ENCODE data around the gene PCDHGB1.
"Not testable (repeated sequence)": the region's sequence is repeated elsewhere in the genome, so short reads cannot be mapped to it uniquely, and the experiment has no call there.

Gene PCDHGB1

DNA sequence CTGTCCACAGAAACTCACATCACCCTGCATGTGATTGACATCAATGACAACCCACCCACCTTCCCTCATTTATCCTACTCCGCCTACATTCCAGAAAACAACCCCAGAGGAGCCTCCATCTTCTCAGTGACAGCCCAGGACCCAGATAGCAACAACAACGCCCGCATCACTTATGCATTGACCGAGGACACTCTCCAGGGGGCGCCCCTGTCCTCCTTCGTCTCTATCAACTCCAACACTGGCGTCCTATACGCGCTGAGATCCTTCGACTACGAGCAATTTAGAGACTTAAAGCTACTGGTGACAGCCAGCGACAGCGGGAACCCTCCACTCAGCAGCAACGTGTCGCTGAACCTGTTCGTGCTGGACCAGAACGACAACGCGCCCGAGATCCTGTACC lies 4.6 kb upstream of the PCDHGB1 start:
- no peak for DNase-seq

- not testable (repeated sequence) for DNase-seq
Measured at GRCh38 chr5:141346017-141346416, 3.9 kb upstream of the PCDHGB1 start.

- no peak for DNase-seq
Measured at GRCh38 chr5:141351591-141351990, 1.7 kb downstream of the PCDHGB1 start.

GRCh38 chr5:141354900-141355469 lies 5.1 kb downstream of the PCDHGB1 start, which contains the start of gene PCDHGA4:
Gene PCDHGA4 (plus strand): TSS chr5:141355021. CDS start chr5:141355108, 87 bp downstream.
- DNase-seq: no peak

DNA sequence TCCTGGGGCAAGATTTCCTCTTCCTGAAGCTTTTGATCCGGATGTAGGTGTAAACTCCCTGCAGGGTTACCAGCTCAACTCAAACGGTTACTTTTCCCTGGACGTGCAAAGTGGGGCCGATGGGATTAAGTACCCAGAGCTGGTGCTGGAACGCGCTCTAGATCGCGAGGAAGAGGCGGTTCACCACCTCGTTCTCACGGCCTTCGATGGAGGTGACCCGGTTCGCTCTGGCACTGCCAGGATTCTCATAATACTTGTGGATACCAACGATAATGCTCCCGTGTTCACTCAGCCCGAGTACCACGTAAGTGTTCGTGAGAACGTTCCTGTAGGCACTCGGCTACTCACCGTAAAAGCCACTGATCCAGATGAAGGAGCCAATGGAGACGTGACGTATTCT lies 5.7 kb downstream of the PCDHGB1 start:
- DNase-seq: no peak

GRCh38 chr5:141356133-141356532 lies 6.2 kb downstream of the PCDHGB1 start:
- DNase-seq: no peak

- DNase-seq: no peak
Measured at GRCh38 chr5:141356950-141357349, 7.1 kb downstream of the PCDHGB1 start.

DNA sequence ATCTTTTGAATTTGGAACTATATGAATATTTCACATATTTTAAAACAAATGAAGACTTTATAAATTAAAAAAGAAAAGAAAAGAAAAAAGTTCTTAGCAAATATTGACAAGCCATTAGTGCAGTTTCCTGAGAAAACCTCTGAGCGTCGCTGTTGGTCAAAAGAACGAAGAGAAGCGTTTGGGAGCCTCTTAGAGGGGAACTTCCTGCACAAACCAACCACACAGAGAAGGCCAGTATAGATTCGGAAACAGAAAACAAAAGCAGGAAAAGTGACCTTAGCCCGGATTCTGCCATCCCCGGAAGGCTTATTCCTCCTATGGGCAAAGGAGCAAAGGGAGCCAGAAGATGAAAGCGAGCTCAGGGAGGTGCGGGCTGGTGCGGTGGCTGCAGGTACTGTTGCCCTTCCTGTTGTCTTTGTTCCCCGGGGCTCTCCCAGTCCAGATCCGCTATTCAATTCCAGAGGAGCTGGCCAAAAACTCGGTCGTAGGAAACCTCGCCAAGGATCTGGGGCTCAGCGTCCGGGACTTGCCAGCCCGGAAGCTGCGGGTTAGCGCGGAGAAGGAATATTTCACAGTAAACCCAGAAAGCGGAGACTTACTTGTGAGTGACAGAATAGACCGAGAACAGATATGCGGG lies 10.0 kb downstream of the PCDHGB1 start, which contains the start of gene PCDHGB2:
PCDHGB2 (plus strand) TSS at position 205 of the 637 bp plus-strand sequence; CDS start at position 347, 142 bp downstream.
- no peak for DNase-seq

- no peak for DNase-seq
Measured at GRCh38 chr5:141360685-141361084, 10.8 kb downstream of the PCDHGB1 start.

DNA sequence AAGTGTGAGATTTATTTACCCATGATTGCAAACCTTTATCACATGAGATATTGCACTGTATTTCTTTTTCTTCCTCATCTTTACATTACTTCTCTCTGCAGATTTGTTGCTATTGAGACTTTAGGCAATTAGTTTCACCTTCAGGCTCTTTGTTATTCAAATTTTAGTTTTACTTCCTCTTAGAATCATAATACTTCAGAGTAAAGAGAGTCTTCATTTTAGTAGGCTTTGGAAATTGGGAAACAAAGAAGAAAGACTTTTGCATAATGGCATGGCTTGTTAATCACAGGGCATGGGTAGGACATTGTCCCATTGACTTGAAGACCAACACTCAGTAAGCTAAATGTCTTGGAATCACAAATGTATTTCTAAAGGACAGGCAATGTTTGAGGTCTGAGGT lies 12.8 kb downstream of the PCDHGB1 start:
- DNase-seq: no peak

- DNase-seq: no peak
Measured at GRCh38 chr5:141363952-141364660, 14.2 kb downstream of the PCDHGB1 start, which contains the start of gene PCDHGA5. Gene PCDHGA5 (plus strand): TSS chr5:141364162. CDS start chr5:141364331, 169 bp downstream.

DNA sequence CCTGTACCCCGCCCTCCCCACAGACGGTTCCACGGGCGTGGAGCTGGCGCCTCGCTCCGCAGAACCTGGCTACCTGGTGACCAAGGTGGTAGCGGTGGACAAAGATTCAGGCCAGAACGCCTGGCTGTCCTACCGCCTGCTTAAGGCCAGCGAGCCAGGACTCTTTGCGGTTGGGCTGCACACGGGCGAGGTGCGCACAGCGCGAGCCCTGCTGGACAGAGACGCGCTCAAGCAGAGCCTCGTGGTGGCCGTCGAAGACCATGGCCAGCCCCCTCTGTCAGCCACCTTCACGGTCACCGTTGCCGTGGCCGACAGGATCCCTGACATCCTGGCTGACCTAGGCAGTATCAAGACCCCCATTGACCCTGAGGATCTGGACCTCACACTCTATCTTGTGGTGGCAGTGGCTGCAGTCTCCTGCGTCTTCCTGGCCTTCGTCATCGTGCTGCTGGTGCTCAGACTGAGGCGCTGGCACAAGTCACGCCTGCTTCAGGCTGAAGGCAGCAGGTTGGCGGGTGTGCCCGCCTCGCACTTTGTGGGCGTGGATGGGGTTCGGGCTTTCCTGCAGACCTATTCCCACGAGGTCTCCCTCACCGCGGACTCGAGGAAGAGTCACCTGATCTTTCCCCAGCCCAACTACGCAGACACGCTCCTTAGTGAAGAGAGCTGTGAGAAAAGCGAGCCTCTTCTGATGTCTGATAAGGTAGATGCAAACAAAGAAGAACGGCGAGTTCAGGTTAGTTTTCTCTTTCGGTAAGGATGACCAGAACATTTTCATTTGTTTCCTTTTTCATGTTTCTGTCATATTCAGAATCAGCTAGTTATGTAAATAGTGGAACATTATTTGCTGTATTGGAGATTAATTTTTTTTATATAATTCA lies 16.4 kb downstream of the PCDHGB1 start:
- DNase-seq: no peak

GRCh38 chr5:141369994-141370848 lies 20.3 kb downstream of the PCDHGB1 start, which contains the start of gene PCDHGB3:
Gene PCDHGB3 (plus strand): TSS chr5:141370242. CDS start chr5:141370395, 153 bp downstream.
- DNase-seq: no peak

- no peak for DNase-seq
Measured at GRCh38 chr5:141371572-141372475, 21.9 kb downstream of the PCDHGB1 start.

GRCh38 chr5:141373673-141374317 lies 23.9 kb downstream of the PCDHGB1 start, which contains the start of gene PCDHGA6:
Gene PCDHGA6 (plus strand): TSS chr5:141373891. CDS start chr5:141374084, 193 bp downstream.
- no peak for DNase-seq

- no peak for DNase-seq
Measured at GRCh38 chr5:141374627-141375026, 24.7 kb downstream of the PCDHGB1 start.

GRCh38 chr5:141375444-141376155 lies 25.7 kb downstream of the PCDHGB1 start:
- not testable (repeated sequence) for DNase-seq
